Calu3 (cell line): ENCODE data around the gene PANX2. TPM values are rescaled to one million over a fixed set of nuclear protein-coding genes. Genes with fewer than 3 reads are reported as not detected.

Experiments
- BruUV-seq: library from RNA; stranded (reverse); fragments of 400-500 nt; replicated peaks from 2 replicates; lab custom pipeline; 2021; lab: Mats Ljungman, UMichigan
- CTCF ChIA-PET: fragments of 300-600 bp; sonication (Branson Sonifier 250); formaldehyde crosslinking; loops from one replicate; lab custom pipeline; 2022; ENCODE audit warnings: antibody characterized with exemption; lab: Charles Lee
- DNase-seq: peaks from one replicate; pipeline ENCODE4 v3.0.0; 2022
- H3K27ac Mint-ChIP-seq: one replicate; pipeline ENCODE4 v1.8.0; 2022; ENCODE audit warnings: mixed read lengths; ENCODE audit not compliant: unreplicated experiment
- H3K27me3 Mint-ChIP-seq: one replicate; pipeline ENCODE4 v1.8.0; 2022; ENCODE audit warnings: mixed read lengths; ENCODE audit not compliant: unreplicated experiment
- H3K36me3 Mint-ChIP-seq: one replicate; pipeline ENCODE4 v1.8.0; 2022; ENCODE audit warnings: mild to moderate bottlenecking, moderate library complexity, mixed read lengths; ENCODE audit not compliant: insufficient read depth, unreplicated experiment
- H3K4me1 Mint-ChIP-seq: one replicate; pipeline ENCODE4 v1.8.0; 2022; ENCODE audit warnings: mild to moderate bottlenecking, low read depth, mixed read lengths; ENCODE audit not compliant: unreplicated experiment
- H3K4me3 Mint-ChIP-seq: one replicate; pipeline ENCODE4 v1.8.0; 2022; ENCODE audit warnings: mild to moderate bottlenecking, low read depth, moderate library complexity, mixed read lengths; ENCODE audit not compliant: unreplicated experiment
- H3K9me3 Mint-ChIP-seq: one replicate; pipeline ENCODE4 v1.8.0; 2022; ENCODE audit warnings: low read depth, mixed read lengths; ENCODE audit not compliant: unreplicated experiment
- intact Hi-C: fragments of 100-400 bp; cut with micrococcal nuclease; formaldehyde crosslinking; loops from one replicate; pipeline ENCODE4 v1.10.0; 2022; ENCODE audit not compliant: unreplicated experiment
- total RNA-seq: library from RNA; stranded (reverse); gene quantifications from 2 replicates; pipeline ENCODE4 v1.2.3, GENCODE V29; 2022
- TF ChIP-seq, protein P1 (sequence below): fragments of 200-600 bp; IDR thresholded peaks from one replicate; pipeline ENCODE4 v1.8.0; 2022; ENCODE audit warnings: antibody characterized with exemption; ENCODE audit not compliant: unreplicated experiment

Gene PANX2
- total RNA-seq, 1 experiment from 2014 or later = 2.0 TPM

GRCh38 chr22:50184004-50184901, 13.7 kb downstream of the PANX2 start:
- intact Hi-C loops = no loop called here
- no peak overlapping the region for H3K27ac Mint-ChIP-seq
- TF ChIP-seq, protein P1, sequence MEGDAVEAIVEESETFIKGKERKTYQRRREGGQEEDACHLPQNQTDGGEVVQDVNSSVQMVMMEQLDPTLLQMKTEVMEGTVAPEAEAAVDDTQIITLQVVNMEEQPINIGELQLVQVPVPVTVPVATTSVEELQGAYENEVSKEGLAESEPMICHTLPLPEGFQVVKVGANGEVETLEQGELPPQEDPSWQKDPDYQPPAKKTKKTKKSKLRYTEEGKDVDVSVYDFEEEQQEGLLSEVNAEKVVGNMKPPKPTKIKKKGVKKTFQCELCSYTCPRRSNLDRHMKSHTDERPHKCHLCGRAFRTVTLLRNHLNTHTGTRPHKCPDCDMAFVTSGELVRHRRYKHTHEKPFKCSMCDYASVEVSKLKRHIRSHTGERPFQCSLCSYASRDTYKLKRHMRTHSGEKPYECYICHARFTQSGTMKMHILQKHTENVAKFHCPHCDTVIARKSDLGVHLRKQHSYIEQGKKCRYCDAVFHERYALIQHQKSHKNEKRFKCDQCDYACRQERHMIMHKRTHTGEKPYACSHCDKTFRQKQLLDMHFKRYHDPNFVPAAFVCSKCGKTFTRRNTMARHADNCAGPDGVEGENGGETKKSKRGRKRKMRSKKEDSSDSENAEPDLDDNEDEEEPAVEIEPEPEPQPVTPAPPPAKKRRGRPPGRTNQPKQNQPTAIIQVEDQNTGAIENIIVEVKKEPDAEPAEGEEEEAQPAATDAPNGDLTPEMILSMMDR = no peak
- H3K36me3 Mint-ChIP-seq = peaks cover 39% of the 10 kb centered on the region
- CTCF ChIA-PET = no interaction called here
- DNase-seq = peak; percentile 68
- no peaks in the 10 kb centered on the region for H3K27me3 Mint-ChIP-seq
- no peaks in the 10 kb centered on the region for H3K9me3 Mint-ChIP-seq
- BruUV-seq = no TSS peak
- H3K4me3 Mint-ChIP-seq = no peak overlapping the region
- peaks cover 4% of the 10 kb centered on the region for H3K4me1 Mint-ChIP-seq

DNA sequence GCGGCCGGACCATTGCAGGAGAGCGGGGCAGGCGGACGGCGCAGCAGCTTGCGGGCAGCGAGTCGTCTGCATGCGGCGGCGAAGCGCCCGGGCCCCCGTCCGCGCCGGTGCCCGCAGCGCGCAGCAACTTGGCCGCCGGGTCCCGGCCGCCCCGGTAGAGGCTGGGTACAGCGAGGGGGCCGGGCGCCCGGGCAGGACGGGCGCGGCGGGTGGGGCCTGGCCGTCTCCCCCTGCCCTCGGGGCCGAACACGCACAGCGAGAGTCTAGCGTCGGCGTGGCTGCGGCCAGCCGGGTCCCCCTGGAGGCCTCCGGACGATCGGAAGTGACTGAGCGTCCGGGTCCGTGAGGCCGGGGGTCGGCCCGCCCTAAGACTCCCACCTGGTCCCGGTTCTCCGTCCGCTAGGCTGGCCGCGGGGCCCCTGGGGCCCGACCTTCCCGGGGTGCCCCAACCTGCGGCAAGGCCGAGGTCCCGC, 14.4 kb downstream of the PANX2 start:
- intact Hi-C loops = no loop called here
- Mint-ChIP-seq H3K27ac (no peak overlapping the region), H3K36me3 (peaks cover 40% of the 10 kb centered on the region), H3K4me1 (peaks cover 10% of the 10 kb centered on the region), H3K4me3 (peak overlapping the region; percentile 82), H3K9me3 (no peaks in the 10 kb centered on the region), H3K27me3 (no peaks in the 10 kb centered on the region)
- DNase-seq = no peak
- TF ChIP-seq, protein P1 = no peak
- BruUV-seq = no TSS peak
- CTCF ChIA-PET = no interaction called here

- TF ChIP-seq, protein P1 = no peak
- intact Hi-C loops = no loop called here
- H3K4me3 Mint-ChIP-seq = peak within 1 kb of the TSS; percentile 82
- BruUV-seq = no TSS peak
- peaks cover 14% of the 10 kb centered on the region for H3K4me1 Mint-ChIP-seq
- H3K9me3 Mint-ChIP-seq = no peaks in the 10 kb centered on the region
- no peaks in the 10 kb centered on the region for H3K27me3 Mint-ChIP-seq
- peaks cover 42% of the 10 kb centered on the region for H3K36me3 Mint-ChIP-seq
- peak within 1 kb of the TSS; percentile 28 for H3K27ac Mint-ChIP-seq
- CTCF ChIA-PET = no interaction called here
- peak; percentile 93 for DNase-seq
Measured at GRCh38 chr22:50185375-50186087, 15.0 kb downstream of the PANX2 start, which contains the start of gene TRABD. Gene TRABD, plus strand, starts transcription at chr22:50185913. Its CDS starts 7,148 bp downstream, at chr22:50193061.

- Mint-ChIP-seq H3K9me3 (no peaks in the 10 kb centered on the region), H3K4me3 (peak overlapping the region; percentile 82), H3K27ac (peak overlapping the region; percentile 28), H3K4me1 (peaks cover 14% of the 10 kb centered on the region), H3K36me3 (peaks cover 42% of the 10 kb centered on the region), H3K27me3 (no peaks in the 10 kb centered on the region)
- BruUV-seq = no TSS peak
- TF ChIP-seq, protein P1 = no peak
- DNase-seq = no peak
- CTCF ChIA-PET = interaction anchor here (1.2 kb wide), 1 partner anchor 37 kb away, joined by 3 read pairs; no protein-coding TSS in a partner anchor
- intact Hi-C loops = no loop called here
Measured at GRCh38 chr22:50186181-50186714, 15.7 kb downstream of the PANX2 start.
